Stomach (tissue), 4 donors: ENCODE data around the gene GRIA2.

ENCODE experiments used
- CTCF ChIP-seq, 7 experiments: fragments of 450-650 bp in 4 of 7; fragments of 200-600 bp in 3 of 7; sonication (generic) in 3 of 7; IDR thresholded peaks; one replicate each; pipeline ENCODE4 v1.5.1; 2016 to 2019; ENCODE audit warnings: antibody characterized with exemption in 7 of 7, control low read depth in 2 of 7, mild to moderate bottlenecking in 1 of 7
- POLR2A ChIP-seq, 4 donors: fragments of 450-650 bp; IDR thresholded peaks; one replicate each; pipeline ENCODE4 v1.6.1; 2016; ENCODE audit warnings: antibody characterized with exemption in 4 of 4, control low read depth in 2 of 4, mild to moderate bottlenecking in 1 of 4, moderate library complexity in 1 of 4
- POLR2AphosphoS5 ChIP-seq, 3 donors: sonication (generic); formaldehyde crosslinking; IDR thresholded peaks; one replicate each; pipeline ENCODE4 v1.6.1; 2016; ENCODE audit warnings: antibody characterized with exemption in 3 of 3

DNA sequence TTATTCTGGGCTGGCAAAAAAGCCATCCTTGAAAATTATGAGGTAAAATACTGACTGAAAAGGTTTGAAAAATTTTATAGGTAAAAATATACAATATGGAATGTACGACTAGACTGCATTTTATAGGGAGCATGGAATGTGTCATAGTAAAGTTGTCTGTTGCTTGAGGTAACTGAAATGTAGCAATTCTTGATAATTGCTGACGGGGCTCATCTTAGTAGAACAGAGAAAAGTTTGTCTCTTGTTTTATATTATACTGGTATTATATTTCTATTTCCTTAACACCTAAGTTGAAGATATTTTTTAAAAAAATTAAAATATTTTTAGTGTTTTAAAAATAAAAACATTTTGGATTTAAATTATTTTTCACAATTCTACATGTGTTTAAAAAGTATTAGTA, 11.0 kb downstream of the GRIA2 start:
- no peak for TF ChIP-seq CTCF (IDR thresholded peaks at IDR 0.05)
- no peak for TF ChIP-seq POLR2A (IDR thresholded peaks at IDR 0.05)
- no peak for TF ChIP-seq POLR2AphosphoS5 (IDR thresholded peaks at IDR 0.05)
